ENCODE measurements around the gene VPS18.

Gene VPS18

GRCh38 chr15:40936709-40937666 is 42.7 kb downstream of the VPS18 start:
- DNase-seq (ENCODE audit: low read depth): no peak

- DNase-seq (ENCODE audit: low read depth): no peak
These were observed 43.7 kb downstream of the VPS18 start for GRCh38 chr15:40937762-40938535.

GRCh38 chr15:40938536-40938870 is 44.3 kb downstream of the VPS18 start:
- no peak for DNase-seq (ENCODE audit: low read depth)

GRCh38 chr15:40940296-40940801 is 46.1 kb downstream of the VPS18 start:
- DNase-seq (ENCODE audit: low read depth): no peak

- DNase-seq (ENCODE audit: low read depth): no peak
These were observed 46.8 kb downstream of the VPS18 start for GRCh38 chr15:40941068-40941527.

GRCh38 chr15:40941528-40942336 is 47.5 kb downstream of the VPS18 start:
- peak; percentile 47 for DNase-seq (ENCODE audit: low read depth)

- DNase-seq (ENCODE audit: low read depth): no peak
These were observed 48.1 kb downstream of the VPS18 start for GRCh38 chr15:40942337-40942854.

- DNase-seq (ENCODE audit: low read depth): no peak
These were observed 48.6 kb downstream of the VPS18 start for GRCh38 chr15:40942878-40943277.

GRCh38 chr15:40943764-40944365 is 49.6 kb downstream of the VPS18 start:
- no peak for DNase-seq (ENCODE audit: low read depth)

GRCh38 chr15:40944510-40945296 is 50.5 kb downstream of the VPS18 start:
- DNase-seq (ENCODE audit: low read depth): no peak

GRCh38 chr15:40948706-40949473 is 54.6 kb downstream of the VPS18 start:
- no peak for DNase-seq (ENCODE audit: low read depth)

- DNase-seq (ENCODE audit: low read depth): no peak
These were observed 55.5 kb downstream of the VPS18 start for GRCh38 chr15:40949756-40950207.

GRCh38 chr15:40951764-40952163 is 57.5 kb downstream of the VPS18 start:
- DNase-seq (ENCODE audit: low read depth): no peak

- no peak for DNase-seq (ENCODE audit: low read depth)
These were observed 58.2 kb downstream of the VPS18 start for GRCh38 chr15:40952301-40952900.

- DNase-seq (ENCODE audit: low read depth): peak; percentile 96
These were observed 58.9 kb downstream of the VPS18 start, which contains the start of gene CHAC1 for GRCh38 chr15:40952901-40953712. Gene CHAC1 (plus strand): TSS chr15:40953471. CDS start chr15:40953584, 113 bp downstream.

Measured in stimulated activated CD4-positive, alpha-beta T cell treated with anti-CD3 and anti-CD28 coated beads, Interleukin-2, amount 100 ng/mL, for 4 hours (primary cell).